ENCODE results near the gene SCYGR2. TPM values are rescaled to one million over a fixed set of nuclear protein-coding genes. Genes with fewer than 3 reads are reported as not detected.

SCYGR2 gene
- total RNA-seq, 1 experiment from 2014 or later: not detected

DNA sequence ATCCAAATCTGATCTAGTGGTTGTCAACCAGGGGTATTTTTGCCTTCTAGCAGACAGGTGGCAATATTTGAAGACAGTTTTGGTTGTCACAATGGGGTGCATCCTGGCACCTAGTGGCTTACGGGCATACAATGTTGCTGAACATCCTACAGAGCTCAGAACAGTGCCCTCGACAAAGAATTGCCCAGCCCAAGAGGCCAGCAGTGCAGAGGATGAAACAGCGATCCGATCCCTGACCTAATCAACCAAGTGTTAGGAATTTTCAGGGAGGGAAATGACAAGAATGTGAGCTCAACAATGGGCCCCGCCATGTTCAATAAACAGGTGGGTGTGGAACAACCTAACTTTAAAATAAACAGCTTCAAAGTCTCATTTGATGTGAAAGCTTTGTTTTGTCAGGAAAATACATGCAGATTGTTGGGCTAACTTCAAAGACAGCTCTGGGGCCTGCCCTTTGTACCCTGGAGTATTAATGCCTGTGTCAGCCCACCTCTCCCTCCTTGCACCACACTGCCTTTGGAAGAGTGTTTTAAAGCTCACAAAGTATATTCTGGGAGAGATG is 45.4 kb downstream of the SCYGR2 start:
- H2BK20ac ChIP-seq (ENCODE audit: low read depth, low read length, poor library complexity, severe bottlenecking): no peak overlapping the region
- no peak overlapping the region for H2AFZ ChIP-seq (ENCODE audit: low read length)

More for the DNA sequence above, 45.4 kb downstream of the SCYGR2 start:
- Histone ChIP-seq H3K79me2 (ENCODE audit: insufficient read depth, low read length) (no peaks in the 10 kb centered on the region), H2BK5ac (ENCODE audit: insufficient read length, low read length) (no peak overlapping the region), H4K5ac (ENCODE audit: insufficient read length, low read depth, low read length) (no peak overlapping the region), H3K56ac (ENCODE audit: insufficient read length, low read depth, low read length) (no peak overlapping the region), H4K91ac (ENCODE audit: insufficient read length, low read depth, low read length) (no peak overlapping the region), H4K8ac (replicated peaks; ENCODE audit: insufficient read length, low read depth, low read length) (no peak overlapping the region), H3K79me1 (ENCODE audit: insufficient read depth, low read depth, low read length, poor library complexity, severe bottlenecking) (no peaks in the 10 kb centered on the region), H3K9ac (ENCODE audit: extremely low read depth, insufficient read length, low read length) (no peak overlapping the region), H3K27me3 (ENCODE audit: insufficient read depth, low read length) (no peaks in the 10 kb centered on the region), H4K20me1 (ENCODE audit: control insufficient read depth, insufficient read depth, insufficient read length) (no peaks in the 10 kb centered on the region), H3K27ac (ENCODE audit: insufficient read length, low read depth, low read length) (no peak overlapping the region), H3K4ac (ENCODE audit: low read depth, low read length) (no peak overlapping the region), H2BK120ac (ENCODE audit: low read depth, low read length, poor library complexity, severe bottlenecking) (no peak overlapping the region), H3K23ac (ENCODE audit: insufficient read length, low read depth, low read length) (no peak overlapping the region), H2BK15ac (ENCODE audit: low read depth, low read length) (no peak overlapping the region), H3K18ac (ENCODE audit: insufficient read length, low read depth, low read length) (no peak overlapping the region), H3K23me2 (ENCODE audit: insufficient read length, low read depth, low read length, poor library complexity, severe bottlenecking) (no peaks in the 10 kb centered on the region), H3K4me1 (ENCODE audit: insufficient read depth, low read length) (no peaks in the 10 kb centered on the region), H3T11ph (ENCODE audit: low read length) (no peak overlapping the region), H3K4me2 (ENCODE audit: insufficient read depth, insufficient read length, low read length) (no peak overlapping the region), H2AK5ac (ENCODE audit: insufficient read length, low read length) (no peak overlapping the region), H2BK12ac (ENCODE audit: insufficient read length, low read depth, low read length) (no peak overlapping the region), H3K14ac (ENCODE audit: insufficient read depth, low read length) (no peak overlapping the region), H3K9me3 (ENCODE audit: control insufficient read depth, low read depth, low read length) (no peaks in the 10 kb centered on the region)
- Mint-ChIP-seq H3K27ac (no peak overlapping the region), H3K36me3 (ENCODE audit: insufficient read depth in 1 of 3, low read depth in 3 of 3) (no peaks in the 10 kb centered on the region), H3K9me3 (no peaks in the 10 kb centered on the region), H3K4me3 (no peak overlapping the region), H3K4me1 (no peaks in the 10 kb centered on the region; a peak in 2 of 4 replicates), H3K27me3 (ENCODE audit: low read depth) (no peaks in the 10 kb centered on the region)
- no CpG with 5 or more reads among the region's 5 CpGs for WGBS (ENCODE audit: extremely low coverage, insufficient read length, low lambda C conversion rate)
- DNase-seq: no peak
- 0 out of 3 replicates have a peak, but pooled peaks have one; percentile 14 for TF ChIP-seq CTCF (conservative IDR thresholded peaks at IDR 0.05)

Other genes starting within 250 kb of the SCYGR2 start
- not detected in 2 replicates for gene TM4SF20, start 219.6 kb upstream of the SCYGR2 start, total RNA-seq (2021)
- not detected in 2 replicates for gene SCYGR1, start 210.9 kb upstream of the SCYGR2 start, total RNA-seq (2021)
- 106 and 109 TPM in 2 replicates for gene AGFG1, start 126.7 kb upstream of the SCYGR2 start, total RNA-seq (2021)
- not detected in 2 replicates for gene SCYGR3, start 15.9 kb downstream of the SCYGR2 start, total RNA-seq (2021)
- gene SCYGR4, start 18.6 kb downstream of the SCYGR2 start, total RNA-seq (2021): not detected in 2 replicates
- gene SCYGR5, start 67.9 kb downstream of the SCYGR2 start, total RNA-seq (2021): not detected in 2 replicates
- 1.8 and 2.3 TPM in 2 replicates for gene SLC19A3, start 119.1 kb downstream of the SCYGR2 start, total RNA-seq (2021)
- gene SCYGR6, start 125.9 kb downstream of the SCYGR2 start, total RNA-seq (2021): not detected in 2 replicates
- gene SCYGR7, start 129.4 kb downstream of the SCYGR2 start, total RNA-seq (2021): not detected in 2 replicates
- gene SCYGR8, start 147.0 kb downstream of the SCYGR2 start, total RNA-seq (2021): not detected in 2 replicates
- not detected in 2 replicates for gene CCL20, start 214.9 kb downstream of the SCYGR2 start, total RNA-seq (2021)

Measured in H9 (cell line).